SHP77 treated with DMSO at 0.1 percent for 48 hours (cell line): Measurements from ENCODE around the gene CYP46A1.

Source experiments
- DNase-seq: peaks from one replicate; lab custom pipeline; 2025; lab: John Stamatoyannopoulos, UW

The CYP46A1 gene

DNA sequence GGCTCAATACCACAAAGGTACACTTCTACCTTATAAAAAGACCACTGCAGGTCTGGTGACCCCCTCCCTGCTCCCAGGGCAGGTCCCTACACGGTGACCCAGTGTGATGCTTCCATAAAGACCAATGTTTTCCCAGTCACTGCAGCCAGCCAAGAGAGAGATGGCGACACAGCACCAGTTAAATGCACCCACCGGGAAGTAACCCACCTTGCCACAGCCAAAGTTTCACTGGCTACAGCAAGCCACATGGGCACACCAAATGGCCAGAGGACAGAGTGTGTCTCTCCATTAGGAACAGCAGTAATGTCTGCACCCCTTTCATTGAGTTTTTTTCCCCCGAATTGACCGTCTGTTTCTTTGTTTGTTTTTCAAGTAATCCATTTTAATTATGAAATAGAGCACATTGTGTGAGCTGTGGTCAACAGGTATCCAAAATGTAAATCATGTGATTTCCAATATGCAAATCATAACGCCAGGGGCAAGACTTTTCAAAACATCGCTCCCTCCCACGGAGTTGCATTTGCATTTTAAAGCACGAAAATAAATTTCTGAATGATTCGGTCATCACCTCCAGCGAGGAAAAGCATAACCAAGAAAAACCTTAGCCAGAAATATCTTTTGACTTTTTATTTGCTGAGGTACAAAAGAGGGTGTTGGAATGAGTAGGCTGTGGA, 60.2 kb downstream of the CYP46A1 start:
- no peak for DNase-seq

DNA sequence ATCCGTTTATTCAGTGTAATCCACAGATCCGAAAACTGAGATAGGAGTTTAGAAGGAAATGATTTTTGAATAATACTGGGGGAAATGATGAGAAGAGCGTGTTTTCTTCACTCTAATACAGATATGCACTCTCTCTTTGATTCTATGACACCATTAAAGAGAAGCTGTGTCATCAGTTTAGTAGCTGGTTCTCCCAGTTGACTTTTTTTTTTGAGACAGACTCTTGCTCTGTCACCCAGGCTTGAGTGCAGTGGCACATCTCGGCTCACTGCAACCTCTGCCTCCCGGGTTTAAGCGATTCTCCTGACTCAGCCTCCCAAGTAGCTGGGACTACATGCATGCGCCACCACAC, 60.8 kb downstream of the CYP46A1 start:
- no peak for DNase-seq

DNA sequence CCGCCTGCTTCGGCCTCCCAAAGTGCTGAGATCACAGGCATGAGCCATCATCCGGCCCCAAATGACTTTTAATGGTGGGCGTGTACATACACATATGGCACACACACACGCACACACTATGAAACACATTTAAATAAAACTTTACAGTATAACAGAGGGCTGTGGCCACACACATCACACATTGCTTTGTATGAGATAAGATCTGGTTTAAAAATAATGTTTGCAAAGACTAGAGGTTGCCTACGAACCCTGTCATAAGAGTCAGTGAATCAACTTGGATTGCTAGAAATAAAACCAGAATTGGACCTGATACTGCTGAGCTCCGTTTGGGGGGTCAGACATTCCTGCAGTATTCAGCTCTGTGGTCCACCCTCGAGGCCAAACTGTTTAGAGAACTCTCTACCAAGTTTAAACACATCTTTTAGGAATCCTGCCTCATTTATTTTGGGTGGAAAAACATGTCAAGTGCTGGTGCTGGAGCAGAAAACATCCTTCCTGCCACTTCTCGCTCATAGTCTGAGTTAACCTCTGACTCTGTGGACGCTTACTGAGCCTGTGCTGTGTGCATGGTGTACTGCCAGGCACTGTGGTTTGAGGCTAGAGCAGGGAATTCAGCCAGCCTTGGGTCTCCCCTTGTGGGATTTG, 61.3 kb downstream of the CYP46A1 start:
- no peak for DNase-seq

DNA sequence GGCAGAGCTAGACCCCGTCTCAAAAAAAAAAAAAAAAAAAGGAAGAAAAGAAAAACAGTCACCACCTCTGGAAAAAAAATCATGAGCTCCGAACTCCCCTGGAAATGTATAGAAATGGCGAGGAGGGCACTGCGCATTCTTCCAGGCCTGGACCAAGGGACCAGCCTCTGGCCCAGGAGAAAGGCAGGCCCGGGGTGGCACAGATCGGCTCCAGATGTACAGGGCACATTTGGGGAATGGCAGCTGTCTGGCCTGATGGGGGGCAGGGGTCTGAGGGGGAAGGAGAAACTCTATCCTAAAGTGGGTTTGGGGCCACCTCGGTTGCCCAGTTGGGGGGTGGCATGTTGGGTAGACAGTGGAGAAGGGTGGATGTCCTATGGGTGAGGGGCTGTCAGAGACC, 63.1 kb downstream of the CYP46A1 start:
- DNase-seq: no peak

DNA sequence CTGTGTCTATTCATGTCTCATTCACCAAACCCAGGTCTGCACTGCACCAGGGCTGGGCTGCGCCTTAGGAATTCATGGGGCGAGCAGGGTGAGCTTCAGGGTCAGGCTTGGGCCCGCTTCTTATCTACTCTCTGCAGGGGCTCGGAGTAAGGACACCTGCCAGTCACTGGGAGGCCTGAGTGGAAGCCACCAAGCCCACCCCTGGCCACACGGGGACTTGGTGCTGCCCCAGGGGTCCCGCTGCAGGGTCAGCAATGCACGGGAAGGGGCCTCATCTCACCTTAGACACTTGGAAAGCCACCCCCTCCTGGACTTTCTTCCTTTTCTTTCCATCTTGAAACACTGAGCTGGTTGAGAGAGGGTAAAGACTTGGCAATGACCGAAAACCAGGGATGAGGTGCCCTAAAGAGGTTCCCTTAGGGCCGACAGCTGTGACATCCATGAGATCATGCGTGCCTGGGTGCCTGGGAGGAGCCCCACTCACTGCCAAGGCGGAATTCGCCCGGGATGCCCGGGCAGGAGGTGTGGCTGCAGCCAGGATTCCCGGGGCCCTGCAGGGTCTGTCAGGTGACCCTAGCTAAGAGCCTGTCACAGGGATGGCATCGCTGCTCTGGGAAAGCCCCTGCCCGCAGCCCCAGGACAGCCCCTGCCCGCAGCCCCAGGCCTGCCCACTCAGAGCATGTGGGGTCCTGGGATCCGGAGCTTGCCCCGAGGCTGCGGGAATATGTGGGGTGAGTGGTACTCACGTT, 63.7 kb downstream of the CYP46A1 start:
- DNase-seq: no peak

DNA sequence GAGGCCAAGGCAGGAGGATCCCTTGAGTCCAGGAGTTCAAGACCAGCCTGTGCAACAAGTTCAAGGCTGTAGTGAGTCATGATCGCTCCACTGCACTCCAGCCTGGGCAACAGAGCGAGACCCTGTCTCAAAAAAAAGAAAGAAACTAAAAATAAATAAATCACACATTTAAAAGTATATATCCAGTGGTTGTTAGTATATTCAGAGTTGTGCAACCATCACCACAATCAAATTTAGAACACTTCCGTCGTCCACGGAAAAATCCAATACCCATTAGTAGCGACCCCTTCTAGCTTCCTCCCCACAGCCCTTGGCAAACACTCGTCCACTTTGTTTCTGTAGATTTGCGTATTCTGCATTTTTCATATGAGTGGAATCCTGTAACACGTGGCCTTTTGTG, 64.4 kb downstream of the CYP46A1 start:
- DNase-seq: no peak

DNA sequence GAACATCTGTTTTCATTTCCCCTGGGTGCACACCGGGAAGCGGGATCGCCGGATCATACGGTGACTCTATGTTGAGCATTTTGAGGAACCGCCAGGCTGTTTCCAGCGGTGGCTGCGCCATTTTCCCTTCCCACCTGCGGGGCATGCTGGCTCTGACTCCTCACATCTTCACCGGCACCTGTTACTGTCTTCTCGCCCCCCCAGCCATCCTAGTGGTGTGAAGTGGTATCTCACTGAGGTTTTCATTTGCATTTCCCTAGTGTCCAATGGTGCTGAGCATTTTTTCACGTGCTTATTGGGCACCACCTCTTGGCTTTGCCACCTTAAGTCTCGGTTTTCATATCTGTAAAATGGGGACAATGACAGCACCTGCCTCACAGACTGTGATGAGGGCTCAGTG, 65.0 kb downstream of the CYP46A1 start:
- no peak for DNase-seq

DNA sequence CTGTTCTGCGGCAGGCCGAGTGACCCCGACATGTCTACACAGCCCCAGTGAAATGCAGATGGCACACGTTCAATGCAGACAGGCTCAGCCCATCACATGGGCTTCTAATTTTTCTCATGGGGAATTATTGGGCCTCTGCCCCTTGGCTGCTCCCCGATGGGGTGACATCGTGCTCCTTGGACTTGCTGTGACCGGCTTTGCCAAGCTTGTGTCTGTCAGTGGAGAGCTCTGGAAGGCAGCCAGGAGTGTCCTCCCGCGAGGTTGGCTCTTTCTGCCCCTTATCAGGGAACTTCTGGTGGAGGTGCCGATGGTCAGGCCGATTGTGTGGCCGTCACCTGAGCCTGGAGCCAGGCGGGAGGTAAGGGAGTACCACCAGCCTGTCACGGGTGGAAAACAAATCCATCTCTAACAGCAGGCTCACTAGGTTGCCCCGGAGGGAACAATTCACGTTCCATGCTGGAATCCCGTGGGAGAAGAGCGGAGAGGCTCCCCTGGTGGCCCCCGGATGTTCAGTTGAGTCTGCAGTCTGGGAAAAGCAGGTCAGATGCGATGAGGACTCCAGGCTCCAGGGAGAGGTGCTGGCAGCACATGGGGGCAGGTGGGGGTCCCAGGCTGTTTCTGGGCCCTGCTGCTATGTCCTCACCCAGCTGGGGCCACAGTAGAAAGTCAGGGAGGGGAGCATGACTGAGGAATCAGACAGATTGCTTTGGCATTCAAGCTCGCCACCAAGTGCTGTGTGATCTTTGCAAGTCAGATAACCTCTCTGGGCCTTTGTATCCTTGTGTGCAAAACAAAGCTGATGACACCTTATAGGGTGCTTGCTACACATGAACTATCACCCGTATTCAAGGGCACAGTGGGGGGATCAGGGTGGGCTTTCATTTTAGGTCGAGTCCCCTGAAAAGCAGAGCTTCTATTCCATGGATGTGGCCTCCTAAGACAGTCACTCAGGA, 65.9 kb downstream of the CYP46A1 start:
- no peak for DNase-seq

DNA sequence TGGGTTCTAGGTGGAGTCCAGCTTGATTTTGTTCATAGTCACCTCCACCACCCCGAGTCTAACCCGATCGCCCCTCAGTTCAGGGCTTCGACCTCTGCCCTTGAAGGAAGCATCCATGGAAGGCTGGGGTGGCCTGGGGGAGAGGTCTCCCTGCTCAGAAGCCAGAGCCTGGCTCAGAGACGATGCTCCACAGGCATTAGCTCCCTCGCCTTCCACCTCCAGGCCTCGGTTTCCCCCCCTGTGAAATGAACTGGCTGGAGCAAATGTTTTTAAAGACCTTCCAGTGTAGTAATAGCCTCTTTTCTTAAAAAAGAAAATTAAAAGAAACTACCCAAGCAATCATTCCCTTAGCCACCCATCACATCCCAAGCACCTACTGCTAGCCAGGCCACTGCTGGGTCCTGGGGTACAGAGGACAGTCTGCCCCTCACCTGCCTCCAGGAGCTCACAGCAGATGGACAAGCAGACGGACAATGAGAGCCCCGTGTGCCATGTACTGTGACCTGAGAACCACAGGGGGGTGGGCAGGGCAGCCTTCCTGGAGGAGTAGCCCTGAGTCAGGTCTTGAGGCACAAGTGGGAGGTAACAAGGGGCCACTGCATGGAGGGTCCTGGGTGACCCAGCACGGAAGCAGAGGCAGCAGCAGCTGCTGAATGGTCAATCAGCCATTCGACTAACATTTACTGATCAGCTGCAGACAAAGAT, 66.8 kb downstream of the CYP46A1 start:
- no peak for DNase-seq

DNA sequence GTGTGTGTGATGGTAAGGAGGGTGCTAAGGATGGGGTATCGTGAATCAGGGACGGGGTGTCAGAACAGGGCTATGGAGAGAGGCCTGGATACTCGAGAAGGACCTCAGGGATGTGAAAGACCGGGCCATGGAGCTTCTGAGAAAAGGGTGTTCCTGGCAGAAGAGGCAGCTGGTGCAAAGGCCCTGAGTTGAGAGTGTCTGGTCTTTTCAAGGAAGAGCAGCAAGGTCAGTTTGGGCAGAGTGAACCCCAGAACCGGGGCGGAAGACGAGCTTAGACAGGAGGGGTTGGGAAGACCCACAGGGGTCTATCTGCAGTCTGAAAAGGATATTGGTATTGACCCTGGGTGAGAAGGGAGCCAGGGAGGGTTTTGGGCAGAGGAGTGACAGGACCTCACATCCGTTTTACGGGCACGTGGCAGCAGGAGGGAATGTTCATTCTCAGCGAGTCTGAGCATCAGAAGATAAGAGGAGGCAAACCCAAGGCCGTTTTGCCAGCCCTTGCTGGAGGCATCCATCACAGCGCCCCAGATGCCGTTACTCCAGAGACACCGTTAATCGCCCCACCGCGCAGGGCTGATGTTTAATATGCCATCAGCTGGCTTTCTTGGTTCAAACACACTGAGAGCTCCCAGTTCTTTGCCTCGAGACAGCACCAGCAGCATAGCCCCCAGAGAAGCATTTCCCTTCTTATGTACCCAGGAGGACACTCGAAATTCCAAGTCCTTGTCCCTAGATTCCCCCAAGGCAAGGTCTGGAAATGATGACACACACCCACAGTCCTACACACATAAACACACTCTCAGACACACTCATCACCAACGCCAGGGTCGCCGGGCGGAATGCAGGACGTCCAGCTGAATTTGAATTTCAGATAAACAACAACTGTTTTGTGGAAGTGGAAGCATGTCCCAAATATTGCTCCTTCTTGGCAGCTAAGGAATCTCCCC, 67.7 kb downstream of the CYP46A1 start:
- no peak for DNase-seq

DNA sequence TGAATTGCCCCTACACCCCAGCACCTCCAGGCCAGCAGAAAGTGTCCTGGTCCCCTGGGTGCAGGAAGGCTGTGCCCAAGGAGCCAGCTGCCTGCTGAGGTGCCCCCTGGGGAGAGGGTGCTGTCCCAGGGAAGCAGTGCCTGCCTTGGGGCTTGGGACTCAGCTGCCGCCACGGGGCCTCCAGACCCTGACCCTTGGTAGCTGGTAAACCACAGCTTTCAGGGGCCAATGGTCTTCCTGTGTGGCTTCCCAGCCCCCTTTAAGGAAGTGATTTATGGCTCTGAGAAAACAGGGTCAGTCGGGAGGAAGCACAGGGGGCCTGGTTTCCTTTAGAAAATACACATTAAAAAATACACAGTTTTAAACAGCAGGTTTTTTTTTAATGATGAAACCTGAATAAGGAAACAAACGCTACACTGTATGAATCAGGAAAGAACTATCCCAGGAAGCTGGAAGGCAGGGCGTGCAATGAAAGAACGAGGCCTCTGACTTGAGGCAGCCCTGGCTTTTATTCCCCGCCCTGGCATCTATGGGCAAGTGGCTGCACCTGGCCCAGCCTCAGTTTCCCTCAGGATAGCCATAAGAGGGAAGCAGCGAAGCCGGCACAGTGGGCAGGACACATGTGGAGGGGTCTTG, 68.5 kb downstream of the CYP46A1 start:
- no peak for DNase-seq

DNA sequence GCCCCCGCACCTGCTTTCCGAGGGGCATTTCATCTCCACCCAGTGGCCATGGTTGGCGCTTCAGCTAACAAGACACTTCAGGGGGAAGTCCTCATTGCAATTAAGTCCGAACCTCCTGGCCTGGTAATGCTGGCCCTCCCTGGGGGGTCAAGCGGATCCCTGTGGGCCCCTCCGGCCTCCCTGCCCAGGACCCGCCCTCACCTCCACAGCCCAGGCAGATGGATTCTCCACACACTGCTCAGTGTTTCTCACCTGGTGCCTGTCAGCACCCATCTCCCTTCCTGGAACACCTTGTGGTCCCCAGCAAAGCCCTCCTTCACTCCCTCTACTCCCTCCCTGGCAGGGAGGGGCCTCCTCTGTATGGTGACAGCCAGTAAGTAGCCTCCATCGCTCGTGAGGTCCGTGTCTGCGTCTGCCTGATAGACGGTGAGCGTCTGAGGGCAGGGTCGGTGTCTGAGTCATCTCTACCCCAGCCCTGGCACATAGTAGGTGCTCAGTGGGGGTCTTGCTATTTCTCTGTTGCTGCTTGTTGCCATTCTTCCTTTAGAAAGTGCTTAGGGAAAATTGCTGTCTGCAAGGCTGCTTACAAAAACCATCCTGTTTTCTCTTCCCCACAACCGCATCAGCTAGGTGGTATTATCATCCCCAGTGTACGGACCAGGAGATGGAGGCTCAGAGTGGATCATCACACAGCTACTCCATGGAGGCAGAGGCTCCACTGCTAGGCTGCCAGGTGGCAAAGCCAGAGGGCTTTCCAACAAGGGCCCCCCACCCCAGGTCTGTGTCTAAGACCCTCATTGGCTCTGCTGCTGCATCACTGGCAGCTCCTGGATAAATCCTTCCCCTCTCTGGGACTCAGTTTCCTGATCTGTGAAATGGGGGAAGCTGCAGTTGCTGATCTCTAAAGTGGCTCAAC, 69.4 kb downstream of the CYP46A1 start:
- DNase-seq: no peak

DNA sequence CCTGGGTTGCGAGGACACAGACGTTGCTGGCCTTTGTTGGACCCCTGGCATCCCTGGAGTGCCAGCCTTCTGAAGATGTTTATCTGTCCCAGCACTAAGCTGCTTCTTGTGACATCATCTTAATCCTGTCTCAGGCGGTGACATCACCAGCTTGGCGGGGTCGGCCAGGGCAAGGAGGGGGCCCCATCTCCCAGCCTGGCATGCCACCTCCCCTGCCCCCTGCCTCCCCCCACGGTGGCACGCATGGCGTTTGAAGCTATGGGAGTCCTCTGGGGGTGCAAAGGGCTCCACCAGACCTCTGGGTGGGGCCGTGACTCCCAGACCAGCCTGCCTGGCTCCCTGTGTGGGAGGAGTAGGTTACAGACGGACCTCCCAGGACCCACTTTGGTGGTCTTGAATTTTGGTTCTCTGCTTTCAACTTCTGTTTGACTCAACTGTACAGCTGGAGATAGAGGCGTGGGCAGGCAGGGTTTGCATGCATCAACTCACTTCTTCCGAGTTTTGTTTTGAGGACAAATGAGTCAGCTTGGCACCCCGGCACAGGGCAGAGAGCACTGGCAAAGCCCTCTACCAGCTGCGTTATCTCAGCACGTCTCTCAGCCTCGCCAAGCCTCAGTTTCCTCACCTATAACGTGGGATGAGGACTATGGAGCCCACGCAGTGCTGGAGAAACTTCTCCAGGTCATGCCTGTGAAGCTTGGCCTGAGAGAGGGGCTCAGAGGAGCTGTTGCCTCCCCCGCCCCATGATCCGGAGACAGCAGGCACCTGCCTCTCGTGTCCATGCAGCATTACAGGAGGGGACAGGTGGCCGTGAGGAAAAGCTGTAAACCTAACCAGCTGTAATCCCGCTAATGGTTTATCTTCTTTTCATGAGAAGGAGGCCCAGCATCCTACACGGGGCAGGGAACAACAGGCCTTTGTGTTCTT, 70.3 kb downstream of the CYP46A1 start:
- no peak for DNase-seq

DNA sequence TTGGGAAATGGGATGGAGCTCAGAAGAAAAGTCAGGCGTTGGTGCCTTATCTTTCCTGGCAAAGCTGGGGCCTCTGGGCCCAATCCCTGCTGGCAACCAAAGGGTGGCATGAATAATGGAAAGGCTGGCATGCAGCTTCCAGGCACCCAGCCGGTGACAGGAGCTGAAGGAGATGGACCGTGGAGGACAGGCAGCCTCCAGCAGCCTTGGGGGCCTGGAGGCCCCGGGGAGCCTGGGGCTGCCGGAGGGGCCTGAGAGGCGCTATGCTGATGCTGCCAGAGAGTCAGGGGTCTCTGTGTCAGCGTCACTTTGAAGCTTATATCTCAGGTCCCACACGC, 70.9 kb downstream of the CYP46A1 start:
- DNase-seq: no peak

DNA sequence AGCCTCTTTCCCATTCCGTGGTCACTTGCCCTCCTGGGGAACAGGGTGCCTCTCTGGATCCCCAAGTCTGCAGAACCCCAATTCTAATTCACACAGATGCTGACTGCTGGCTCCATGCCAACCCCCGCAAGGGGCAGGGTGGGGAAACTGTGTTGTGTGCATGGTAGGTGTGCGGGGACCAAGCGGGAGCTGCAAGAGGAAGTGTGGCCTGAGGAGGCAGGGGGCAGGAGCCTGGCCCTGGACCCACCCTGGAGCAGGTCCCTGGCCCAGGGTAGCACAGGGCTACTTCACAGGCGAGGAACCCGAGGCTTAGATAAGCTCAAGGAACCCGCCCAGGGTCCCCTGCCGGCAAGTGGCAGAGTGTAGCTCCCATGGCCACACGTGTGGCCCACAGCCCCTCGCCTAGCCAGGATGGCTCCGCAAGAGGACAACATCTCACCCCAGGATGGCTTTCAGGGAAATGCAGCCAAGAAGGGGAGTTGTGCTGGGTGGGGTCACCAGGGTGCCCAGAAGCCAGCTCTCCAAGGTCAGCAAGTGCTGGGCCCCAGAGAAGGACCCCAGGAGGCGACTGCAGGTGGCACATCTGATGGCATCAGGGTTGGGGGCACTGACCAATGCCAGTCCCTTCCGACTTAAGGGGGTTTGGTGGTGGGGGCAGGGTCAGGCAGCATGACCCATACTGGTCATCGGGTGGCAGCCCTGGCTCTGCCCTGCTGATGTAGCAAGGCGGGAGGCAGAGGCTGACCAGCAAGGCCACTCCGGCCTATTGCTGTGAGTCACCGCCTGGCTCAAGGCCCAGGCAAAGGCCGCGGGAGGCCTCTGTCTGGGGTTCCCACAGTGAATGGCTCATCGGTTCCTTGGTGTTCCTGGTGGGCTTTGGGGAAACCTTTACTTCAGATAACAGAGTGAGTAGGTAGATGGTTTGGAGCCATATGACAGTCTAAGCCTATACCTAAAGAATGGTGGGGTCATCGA, 71.8 kb downstream of the CYP46A1 start:
- no peak for DNase-seq

DNA sequence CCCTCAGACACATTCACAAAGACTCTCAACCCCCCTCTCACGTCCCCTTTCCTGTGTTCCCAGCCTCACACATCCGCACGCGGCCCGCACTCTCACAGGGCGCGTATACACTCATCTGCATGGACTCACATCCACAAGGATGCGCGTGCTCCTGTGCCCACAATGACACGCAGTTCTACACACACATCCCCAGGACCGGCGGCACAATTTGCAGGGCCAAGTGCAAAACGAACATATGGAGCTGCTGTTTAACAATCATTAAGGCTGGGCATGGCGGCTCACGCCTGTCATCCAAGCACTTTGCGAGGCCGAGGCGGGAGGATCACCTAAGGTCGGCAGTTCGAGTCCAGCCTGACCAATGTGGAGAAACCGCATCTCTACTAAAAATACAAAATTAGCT, 72.7 kb downstream of the CYP46A1 start:
- DNase-seq: no peak
